COLO829 (cell line): ENCODE measurements around the gene WARS2.
"Not testable (repeated sequence)": the region's sequence is repeated elsewhere in the genome, so short reads cannot be mapped to it uniquely, and the experiment has no call there.

Experiments
- DNase-seq: peaks from one replicate; pipeline ENCODE4 v3.0.0; 2012; ENCODE audit warnings: low spot score

The WARS2 gene

GRCh38 chr1:119140177-119141019 lies at the start of gene WARS2:
Gene WARS2 (minus strand): TSS chr1:119140653. CDS start chr1:119140644, 9 bp downstream.
- peak; percentile 69 for DNase-seq

- DNase-seq: no peak
Observed at GRCh38 chr1:119188926-119189325, 48.5 kb upstream of the WARS2 start.

- no peak for DNase-seq
Observed at GRCh38 chr1:119187416-119187815, 47.0 kb upstream of the WARS2 start.

- DNase-seq: no peak
Observed at GRCh38 chr1:119186471-119186870, 46.0 kb upstream of the WARS2 start.

GRCh38 chr1:119184972-119185371 lies 44.5 kb upstream of the WARS2 start:
- DNase-seq: no peak

- DNase-seq: no peak
Observed at GRCh38 chr1:119181218-119181617, 40.8 kb upstream of the WARS2 start.

GRCh38 chr1:119179051-119179450 lies 38.6 kb upstream of the WARS2 start:
- DNase-seq: no peak

GRCh38 chr1:119172927-119173326 lies 32.5 kb upstream of the WARS2 start:
- not testable (repeated sequence) for DNase-seq

GRCh38 chr1:119171381-119172010 lies 31.0 kb upstream of the WARS2 start:
- DNase-seq: not testable (repeated sequence)

GRCh38 chr1:119163396-119163795 lies 22.9 kb upstream of the WARS2 start:
- no peak for DNase-seq

GRCh38 chr1:119160866-119161265 lies 20.4 kb upstream of the WARS2 start:
- no peak for DNase-seq

GRCh38 chr1:119160409-119160808 lies 20.0 kb upstream of the WARS2 start:
- DNase-seq: no peak

GRCh38 chr1:119159966-119160365 lies 19.5 kb upstream of the WARS2 start:
- DNase-seq: no peak

GRCh38 chr1:119159111-119159510 lies 18.7 kb upstream of the WARS2 start:
- no peak for DNase-seq

- DNase-seq: not testable (repeated sequence)
Observed at GRCh38 chr1:119156761-119157160, 16.3 kb upstream of the WARS2 start.

GRCh38 chr1:119155069-119155468 lies 14.6 kb upstream of the WARS2 start:
- DNase-seq: not testable (repeated sequence)

- no peak for DNase-seq
Observed at GRCh38 chr1:119150150-119150549, 9.7 kb upstream of the WARS2 start.

- no peak for DNase-seq
Observed at GRCh38 chr1:119147661-119148090, 7.2 kb upstream of the WARS2 start.

GRCh38 chr1:119146466-119146865 lies 6.0 kb upstream of the WARS2 start:
- DNase-seq: no peak

- DNase-seq: no peak
Observed at GRCh38 chr1:119144813-119145212, 4.4 kb upstream of the WARS2 start.

- DNase-seq: no peak
Observed at GRCh38 chr1:119143706-119144105, 3.3 kb upstream of the WARS2 start.

- DNase-seq: no peak
Observed at GRCh38 chr1:119141660-119142059, 1.2 kb upstream of the WARS2 start.

GRCh38 chr1:119141020-119141424 lies 569 bp upstream of the WARS2 start:
- no peak for DNase-seq

GRCh38 chr1:119139857-119140176 lies 636 bp downstream of the WARS2 start:
- DNase-seq: no peak
